Memory B cell (primary cell): ENCODE results near the gene GPR32.
A peak's percentile ranks its signal among the peaks of the same experiment; 100 is the strongest.
"Not testable (repeated sequence)": the region's sequence is repeated elsewhere in the genome, so short reads cannot be mapped to it uniquely, and the experiment has no call there.

ENCODE experiments used
- ATAC-seq: fragments of 150-1000 bp; cut with Tn5 transposase; 2 replicates; pipeline ENCODE4 v1.10.0; 2021; ENCODE audit warnings: low read depth, mild to moderate bottlenecking, moderate library complexity
- DNase-seq, 2 donors: peaks; one replicate each; pipeline ENCODE4 v3.0.0; 2022; ENCODE audit warnings: low spot score in 2 of 2
- H3K27ac Mint-ChIP-seq: one replicate; pipeline ENCODE4 v1.8.0; 2022; ENCODE audit warnings: mild to moderate bottlenecking, moderate library complexity, mixed read lengths
- H3K27me3 Mint-ChIP-seq: one replicate; pipeline ENCODE4 v1.8.0; 2022; ENCODE audit warnings: mixed read lengths
- H3K36me3 Mint-ChIP-seq: one replicate; pipeline ENCODE4 v1.8.0; 2022; ENCODE audit warnings: mild to moderate bottlenecking, mixed read lengths
- H3K4me1 Mint-ChIP-seq: one replicate; pipeline ENCODE4 v1.8.0; 2022; ENCODE audit warnings: mixed read lengths
- H3K4me3 Mint-ChIP-seq: one replicate; pipeline ENCODE4 v1.8.0; 2022; ENCODE audit warnings: mild to moderate bottlenecking, moderate library complexity, mixed read lengths
- H3K9me3 Mint-ChIP-seq: one replicate; pipeline ENCODE4 v1.8.0; 2022; ENCODE audit warnings: mixed read lengths

The GPR32 gene, protein sequence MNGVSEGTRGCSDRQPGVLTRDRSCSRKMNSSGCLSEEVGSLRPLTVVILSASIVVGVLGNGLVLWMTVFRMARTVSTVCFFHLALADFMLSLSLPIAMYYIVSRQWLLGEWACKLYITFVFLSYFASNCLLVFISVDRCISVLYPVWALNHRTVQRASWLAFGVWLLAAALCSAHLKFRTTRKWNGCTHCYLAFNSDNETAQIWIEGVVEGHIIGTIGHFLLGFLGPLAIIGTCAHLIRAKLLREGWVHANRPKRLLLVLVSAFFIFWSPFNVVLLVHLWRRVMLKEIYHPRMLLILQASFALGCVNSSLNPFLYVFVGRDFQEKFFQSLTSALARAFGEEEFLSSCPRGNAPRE

DNA sequence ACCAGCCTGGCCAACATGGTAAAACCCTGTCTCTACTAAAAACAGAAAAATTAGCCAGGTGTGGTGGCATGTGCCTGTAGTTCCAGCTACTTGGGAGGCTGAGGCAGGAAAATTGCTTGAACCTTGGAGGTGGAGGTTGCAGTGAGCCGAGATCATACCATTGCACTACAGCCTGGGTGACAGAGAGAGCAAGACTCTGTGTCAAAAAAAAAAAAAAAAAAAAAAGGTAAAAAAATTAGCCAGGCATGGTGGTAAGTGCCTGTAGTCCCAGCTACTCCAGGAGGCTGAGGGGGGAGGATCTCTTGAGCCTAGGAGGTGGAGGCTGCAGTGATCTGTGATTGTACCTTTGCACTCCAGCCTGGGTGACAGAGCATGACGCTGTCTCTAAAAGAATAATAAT is at the start of gene GPR32:
Gene GPR32 (plus strand): TSS at position 301 of the 400 bp plus-strand sequence. CDS start 137 bp downstream, outside the sequence.
- not testable (repeated sequence) for H3K36me3 Mint-ChIP-seq, H3K27ac Mint-ChIP-seq, H3K4me3 Mint-ChIP-seq, H3K4me1 Mint-ChIP-seq, H3K9me3 Mint-ChIP-seq, DNase-seq, ATAC-seq
- H3K27me3 Mint-ChIP-seq: peaks cover 11% of the 10 kb centered on the region

- Mint-ChIP-seq H3K27me3 (peaks cover 54% of the 10 kb centered on the region), H3K36me3 (peaks cover 7% of the 10 kb centered on the region), H3K4me1 (peaks cover 23% of the 10 kb centered on the region), H3K4me3 (no peak overlapping the region), H3K9me3 (peaks cover 6% of the 10 kb centered on the region), H3K27ac (no peak overlapping the region)
- no peak for ATAC-seq
- DNase-seq: no peak
These were observed 49.3 kb upstream of the GPR32 start for GRCh38 chr19:50720921-50721381.

- Mint-ChIP-seq H3K9me3 (peaks cover 6% of the 10 kb centered on the region), H3K4me3 (no peak overlapping the region), H3K27me3 (peaks cover 50% of the 10 kb centered on the region), H3K27ac (no peak overlapping the region), H3K4me1 (peaks cover 23% of the 10 kb centered on the region), H3K36me3 (peaks cover 7% of the 10 kb centered on the region)
- DNase-seq (no peak), ATAC-seq (no peak)
These were observed 48.7 kb upstream of the GPR32 start for GRCh38 chr19:50721441-50722137.

- H3K36me3 Mint-ChIP-seq: peaks cover 7% of the 10 kb centered on the region
- peaks cover 52% of the 10 kb centered on the region for H3K27me3 Mint-ChIP-seq
- H3K9me3 Mint-ChIP-seq: peaks cover 6% of the 10 kb centered on the region
- H3K4me1 Mint-ChIP-seq: peaks cover 20% of the 10 kb centered on the region
- H3K27ac Mint-ChIP-seq: no peak overlapping the region
- DNase-seq: no peak
- no peak overlapping the region for H3K4me3 Mint-ChIP-seq
- no peak for ATAC-seq
These were observed 47.9 kb upstream of the GPR32 start for GRCh38 chr19:50722201-50723013.

GRCh38 chr19:50723069-50723468 is 47.2 kb upstream of the GPR32 start, which contains the start of gene CLEC11A:
Gene CLEC11A (plus strand): TSS chr19:50723364. CDS start chr19:50723526, 162 bp downstream.
- Mint-ChIP-seq H3K4me3 (peak within 1 kb of the TSS; percentile 73), H3K4me1 (peaks cover 16% of the 10 kb centered on the region), H3K27me3 (peaks cover 49% of the 10 kb centered on the region), H3K9me3 (peaks cover 6% of the 10 kb centered on the region), H3K27ac (no peak within 1 kb of the TSS), H3K36me3 (peaks cover 7% of the 10 kb centered on the region)
- DNase-seq (no peak), ATAC-seq (no peak)

- peaks cover 48% of the 10 kb centered on the region for H3K27me3 Mint-ChIP-seq
- ATAC-seq (no peak), DNase-seq (no peak)
- peaks cover 16% of the 10 kb centered on the region for H3K4me1 Mint-ChIP-seq
- no peak overlapping the region for H3K27ac Mint-ChIP-seq
- peaks cover 6% of the 10 kb centered on the region for H3K9me3 Mint-ChIP-seq
- peaks cover 7% of the 10 kb centered on the region for H3K36me3 Mint-ChIP-seq
- H3K4me3 Mint-ChIP-seq: peak overlapping the region; percentile 73
These were observed 46.3 kb upstream of the GPR32 start for GRCh38 chr19:50723735-50724521.

DNA sequence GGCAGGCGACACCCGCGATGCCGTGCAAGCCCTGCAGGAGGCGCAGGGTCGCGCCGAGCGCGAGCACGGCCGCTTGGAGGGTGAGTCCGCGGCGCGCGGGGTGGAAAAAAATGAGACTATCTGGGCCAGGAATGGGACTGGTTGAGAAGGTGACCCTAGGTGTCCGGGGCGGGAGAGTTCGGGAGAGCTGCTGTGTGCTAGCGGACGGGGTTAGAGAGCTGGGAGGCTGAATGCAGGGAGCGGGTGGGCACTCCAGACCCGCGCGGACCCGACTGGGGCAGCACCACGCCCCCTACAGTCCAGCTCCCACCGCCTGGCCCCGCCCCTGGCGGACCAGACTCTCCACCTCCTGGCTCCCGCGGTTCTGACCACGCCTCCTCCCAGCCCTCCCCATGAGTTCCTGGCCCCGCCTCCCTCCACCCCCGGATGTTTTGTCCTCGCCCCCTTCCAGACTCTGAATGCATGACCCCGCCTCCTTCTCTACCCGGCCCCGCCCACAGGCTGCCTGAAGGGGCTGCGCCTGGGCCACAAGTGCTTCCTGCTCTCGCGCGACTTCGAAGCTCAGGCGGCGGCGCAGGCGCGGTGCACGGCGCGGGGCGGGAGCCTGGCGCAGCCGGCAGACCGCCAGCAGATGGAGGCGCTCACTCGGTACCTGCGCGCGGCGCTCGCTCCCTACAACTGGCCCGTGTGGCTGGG is 45.6 kb upstream of the GPR32 start:
- peak overlapping the region; percentile 41 for H3K27ac Mint-ChIP-seq
- DNase-seq (peak; percentile 57 to 58), ATAC-seq (peak; percentile 88)
- peaks cover 16% of the 10 kb centered on the region for H3K4me1 Mint-ChIP-seq
- H3K4me3 Mint-ChIP-seq: peak overlapping the region; percentile 73
- peaks cover 7% of the 10 kb centered on the region for H3K36me3 Mint-ChIP-seq
- H3K9me3 Mint-ChIP-seq: peaks cover 8% of the 10 kb centered on the region
- peaks cover 51% of the 10 kb centered on the region for H3K27me3 Mint-ChIP-seq

DNA sequence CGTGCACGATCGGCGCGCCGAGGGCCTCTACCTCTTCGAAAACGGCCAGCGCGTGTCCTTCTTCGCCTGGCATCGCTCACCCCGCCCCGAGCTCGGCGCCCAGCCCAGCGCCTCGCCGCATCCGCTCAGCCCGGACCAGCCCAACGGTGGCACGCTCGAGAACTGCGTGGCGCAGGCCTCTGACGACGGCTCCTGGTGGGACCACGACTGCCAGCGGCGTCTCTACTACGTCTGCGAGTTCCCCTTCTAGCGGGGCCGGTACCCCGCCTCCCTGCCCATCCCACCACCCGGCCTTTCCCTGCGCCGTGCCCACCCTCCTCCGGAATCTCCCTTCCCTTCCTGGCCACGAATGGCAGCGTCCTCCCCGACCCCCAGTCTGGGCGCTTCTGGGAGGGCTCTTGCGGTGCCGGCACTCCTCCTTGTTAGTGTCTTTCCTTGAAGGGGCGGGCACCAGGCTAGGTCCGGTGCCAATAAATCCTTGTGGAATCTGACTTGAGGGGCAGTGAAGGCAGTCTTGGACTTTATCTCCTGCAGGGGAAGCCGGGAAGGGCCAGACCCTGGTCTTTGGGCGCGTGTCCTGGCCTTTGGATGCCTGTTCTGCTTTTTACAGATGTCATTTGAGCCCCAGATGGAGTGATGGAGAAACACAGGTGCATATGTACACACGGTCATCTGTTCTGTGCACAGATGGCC is 44.9 kb upstream of the GPR32 start:
- peaks cover 4% of the 10 kb centered on the region for H3K36me3 Mint-ChIP-seq
- peaks cover 8% of the 10 kb centered on the region for H3K9me3 Mint-ChIP-seq
- DNase-seq (no peak), ATAC-seq (peak; percentile 40)
- H3K4me1 Mint-ChIP-seq: peaks cover 11% of the 10 kb centered on the region
- peak overlapping the region; percentile 41 for H3K27ac Mint-ChIP-seq
- peaks cover 45% of the 10 kb centered on the region for H3K27me3 Mint-ChIP-seq
- peak overlapping the region; percentile 73 for H3K4me3 Mint-ChIP-seq

DNA sequence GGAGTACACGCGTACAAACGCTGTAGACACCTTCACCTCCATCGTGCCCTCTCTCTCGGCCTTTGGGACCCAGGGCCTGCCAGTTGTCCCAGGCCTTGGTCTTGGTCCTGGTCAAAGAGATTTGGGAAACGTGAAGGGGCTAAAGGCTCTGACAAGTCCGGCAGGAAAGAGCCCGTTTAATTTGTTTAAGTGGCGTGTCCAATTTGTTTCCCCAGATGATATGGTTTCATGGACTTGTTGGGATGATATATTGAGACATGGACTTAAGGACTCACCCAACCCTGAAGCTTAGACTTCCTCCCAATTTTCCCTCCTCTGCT is 44.4 kb upstream of the GPR32 start:
- Mint-ChIP-seq H3K27me3 (peaks cover 40% of the 10 kb centered on the region), H3K9me3 (peaks cover 8% of the 10 kb centered on the region), H3K36me3 (peaks cover 2% of the 10 kb centered on the region), H3K4me1 (peaks cover 9% of the 10 kb centered on the region), H3K4me3 (no peak overlapping the region), H3K27ac (no peak overlapping the region)
- DNase-seq: no peak
- no peak for ATAC-seq

- DNase-seq (no peak), ATAC-seq (no peak)
- H3K36me3 Mint-ChIP-seq: no peaks in the 10 kb centered on the region
- no peak overlapping the region for H3K4me3 Mint-ChIP-seq
- H3K27ac Mint-ChIP-seq: no peak overlapping the region
- peaks cover 9% of the 10 kb centered on the region for H3K4me1 Mint-ChIP-seq
- H3K9me3 Mint-ChIP-seq: peaks cover 5% of the 10 kb centered on the region
- peaks cover 25% of the 10 kb centered on the region for H3K27me3 Mint-ChIP-seq
These were observed 42.1 kb upstream of the GPR32 start for GRCh38 chr19:50728084-50728737.

GRCh38 chr19:50729894-50730293 is 40.4 kb upstream of the GPR32 start:
- Mint-ChIP-seq H3K36me3 (no peaks in the 10 kb centered on the region), H3K27me3 (peaks cover 14% of the 10 kb centered on the region), H3K4me3 (no peak overlapping the region), H3K9me3 (peaks cover 2% of the 10 kb centered on the region), H3K4me1 (peaks cover 5% of the 10 kb centered on the region), H3K27ac (no peak overlapping the region)
- DNase-seq (no peak), ATAC-seq (no peak)

GRCh38 chr19:50735869-50736268 is 34.4 kb upstream of the GPR32 start:
- Mint-ChIP-seq H3K9me3 (peaks cover 5% of the 10 kb centered on the region), H3K4me3 (no peak overlapping the region), H3K27me3 (peaks cover 16% of the 10 kb centered on the region), H3K36me3 (peaks cover 2% of the 10 kb centered on the region), H3K27ac (no peak overlapping the region), H3K4me1 (no peaks in the 10 kb centered on the region)
- DNase-seq: no peak
- ATAC-seq: no peak
